Measurements from ENCODE around the gene KRT72.

The KRT72 gene

GRCh38 chr12:52629281-52630007, 28.2 kb upstream of the KRT72 start:
- no peak for DNase-seq

- no peak for DNase-seq
These were observed 27.6 kb upstream of the KRT72 start for GRCh38 chr12:52628841-52629240.

- no peak for DNase-seq
These were observed 26.8 kb upstream of the KRT72 start for GRCh38 chr12:52628111-52628507.

- no peak for DNase-seq
These were observed 26.3 kb upstream of the KRT72 start for GRCh38 chr12:52627395-52628110.

- DNase-seq: no peak
These were observed 21.1 kb upstream of the KRT72 start for GRCh38 chr12:52622349-52622748.

GRCh38 chr12:52618866-52619265, 17.6 kb upstream of the KRT72 start:
- DNase-seq: no peak

GRCh38 chr12:52618216-52618615, 17.0 kb upstream of the KRT72 start, which contains the start of gene KRT73:
Gene KRT73 (minus strand): TSS chr12:52618559. CDS start chr12:52618524, 35 bp downstream.
- no peak for DNase-seq

- DNase-seq: no peak
These were observed 16.1 kb upstream of the KRT72 start for GRCh38 chr12:52617403-52617785.

GRCh38 chr12:52616680-52617402, 15.6 kb upstream of the KRT72 start:
- no peak for DNase-seq

- no peak for DNase-seq
These were observed 14.6 kb upstream of the KRT72 start for GRCh38 chr12:52615912-52616311.

- DNase-seq: no peak
These were observed 14.1 kb upstream of the KRT72 start for GRCh38 chr12:52615208-52615868.

- DNase-seq: no peak
These were observed 13.3 kb upstream of the KRT72 start for GRCh38 chr12:52614381-52615207.

- DNase-seq: no peak
These were observed 12.2 kb upstream of the KRT72 start for GRCh38 chr12:52613384-52614030.

GRCh38 chr12:52612431-52613383, 11.4 kb upstream of the KRT72 start:
- DNase-seq: no peak

GRCh38 chr12:52611080-52611468, 9.8 kb upstream of the KRT72 start:
- no peak for DNase-seq

- DNase-seq: no peak
These were observed 7.8 kb upstream of the KRT72 start for GRCh38 chr12:52608826-52609630.

GRCh38 chr12:52608161-52608560, 6.9 kb upstream of the KRT72 start:
- DNase-seq: no peak

GRCh38 chr12:52607314-52607713, 6.1 kb upstream of the KRT72 start:
- DNase-seq: no peak

GRCh38 chr12:52606581-52607218, 5.4 kb upstream of the KRT72 start:
- no peak for DNase-seq

Measured in activated CD4-positive, alpha-beta T cell treated with anti-CD3 and anti-CD28 coated beads, Interleukin-2, Interleukin-6, amounts not matched to agents 100 ng/mL and 50 ng/mL, durations not matched to agents 16 hours and 8 hours (primary cell).